ENCODE results near the gene CDK3.
"Not testable (repeated sequence)": the region's sequence is repeated elsewhere in the genome, so short reads cannot be mapped to it uniquely, and the experiment has no call there.

Gene CDK3

DNA sequence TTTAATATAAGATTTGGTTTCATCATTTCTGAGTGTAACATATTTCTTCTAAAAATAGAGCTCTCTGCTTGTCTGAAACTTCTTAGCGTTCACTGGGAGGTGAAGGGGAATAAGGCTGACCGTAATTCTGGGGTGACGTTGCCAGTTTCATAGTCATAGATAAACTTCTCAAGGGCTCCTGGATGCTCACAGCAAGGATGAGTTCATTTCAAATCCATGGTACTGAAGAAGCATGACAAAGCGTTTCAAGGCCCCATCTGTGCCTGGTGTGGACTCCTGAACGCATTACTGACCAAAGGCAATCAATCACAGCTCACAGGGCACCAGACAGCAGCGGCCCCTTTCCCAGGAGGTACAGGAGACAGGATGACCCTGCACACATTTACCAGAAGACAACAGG is 38.5 kb downstream of the CDK3 start:
- DNase-seq (ENCODE audit: low spot score), result no peak

DNA sequence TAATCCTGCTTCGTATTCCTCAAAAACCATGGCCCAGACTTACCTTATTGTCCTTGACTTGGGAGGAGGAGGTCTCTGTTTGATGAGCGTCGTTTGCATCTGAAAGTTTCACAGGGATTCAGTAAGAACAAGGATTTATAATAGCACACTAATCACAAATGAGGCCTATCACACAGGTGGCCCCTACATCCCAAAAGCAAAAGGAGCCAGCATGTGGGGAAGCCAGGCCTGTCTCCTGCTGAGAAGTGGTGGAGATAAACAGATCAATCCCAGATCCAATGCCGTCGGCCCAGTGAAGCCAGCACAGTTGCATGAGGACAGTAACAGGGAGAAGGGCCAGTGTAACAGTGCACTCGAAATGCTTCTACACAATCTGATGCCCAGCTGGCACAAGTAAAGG is 39.7 kb downstream of the CDK3 start:
- no peak for DNase-seq (ENCODE audit: low spot score)

DNA sequence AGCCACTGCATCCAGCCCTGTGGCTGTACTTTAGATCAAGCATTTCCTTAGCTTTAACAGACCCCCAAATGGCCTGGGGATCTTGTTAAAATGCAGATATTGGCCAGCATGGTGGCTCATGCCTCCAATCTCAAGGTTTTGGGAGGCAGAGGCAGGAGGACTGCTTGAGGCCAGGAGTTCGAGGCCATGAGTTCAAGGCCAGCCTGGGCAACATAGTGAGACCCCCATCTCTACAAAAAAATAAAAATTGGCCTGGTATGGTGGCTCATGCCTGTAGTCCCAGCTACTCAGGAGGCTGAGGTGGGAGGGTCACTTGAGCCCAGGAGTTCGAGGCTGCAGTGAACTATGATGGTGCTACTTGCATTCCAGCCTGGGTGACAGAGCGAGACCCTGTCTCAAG is 42.2 kb downstream of the CDK3 start:
- DNase-seq (ENCODE audit: low spot score), result not testable (repeated sequence)

GRCh38 chr17:76044475-76045007 is 43.9 kb downstream of the CDK3 start:
- not testable (repeated sequence) for DNase-seq (ENCODE audit: low spot score)

GRCh38 chr17:76046064-76046463 is 45.4 kb downstream of the CDK3 start:
- no peak for DNase-seq (ENCODE audit: low spot score)

DNA sequence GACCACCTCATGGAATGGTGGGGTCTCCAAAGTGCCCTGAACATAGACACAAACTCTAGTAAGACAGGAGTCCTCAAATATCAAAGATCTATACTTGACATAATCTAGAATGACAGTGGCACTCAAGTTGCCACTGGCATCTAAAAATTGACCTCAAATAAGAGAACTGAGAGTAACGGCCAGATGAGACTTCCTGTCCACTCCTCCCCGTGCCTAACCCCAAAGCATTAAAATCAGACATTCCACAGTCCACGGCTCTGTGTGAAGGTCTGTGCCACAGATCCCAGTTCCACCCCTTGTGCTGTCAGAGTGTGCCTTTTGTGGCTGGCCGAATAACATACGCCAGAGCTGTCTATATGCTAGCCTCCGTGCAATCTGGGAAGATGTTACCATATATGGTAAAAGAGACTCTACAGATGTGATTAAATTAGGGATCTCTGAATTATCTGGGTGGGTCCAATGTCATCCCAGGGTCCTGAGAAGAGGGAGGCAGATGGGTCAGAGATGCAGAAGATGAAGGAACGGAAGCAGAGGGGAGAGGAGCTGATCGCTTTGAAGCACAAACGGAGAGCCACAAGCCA is 47.5 kb downstream of the CDK3 start:
- DNase-seq (ENCODE audit: low spot score), result no peak

GRCh38 chr17:76048711-76049110 is 48.1 kb downstream of the CDK3 start:
- DNase-seq (ENCODE audit: low spot score), result no peak

DNA sequence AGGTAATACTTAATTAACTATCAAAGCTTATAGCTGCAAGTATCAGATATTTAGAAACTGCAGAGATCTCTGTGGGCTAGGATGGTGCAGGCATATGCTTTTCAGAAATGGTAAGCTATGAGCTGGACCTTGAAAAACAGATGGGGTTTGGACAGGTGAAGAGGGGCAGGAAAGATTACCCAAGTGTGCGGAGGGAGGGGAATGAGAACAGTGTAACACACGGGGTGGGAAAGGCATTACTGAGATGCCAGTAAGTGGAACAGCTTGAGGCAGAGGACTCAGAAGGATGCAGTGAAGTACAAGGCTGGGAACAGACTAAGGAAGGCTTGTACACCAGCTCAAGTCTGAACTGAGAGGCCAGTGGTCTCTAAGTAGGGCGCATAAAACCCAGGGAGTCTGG is 48.6 kb downstream of the CDK3 start:
- DNase-seq (ENCODE audit: low spot score), result no peak

- no peak for DNase-seq (ENCODE audit: low spot score)
Observed at GRCh38 chr17:76049836-76050537, 49.3 kb downstream of the CDK3 start.

DNA sequence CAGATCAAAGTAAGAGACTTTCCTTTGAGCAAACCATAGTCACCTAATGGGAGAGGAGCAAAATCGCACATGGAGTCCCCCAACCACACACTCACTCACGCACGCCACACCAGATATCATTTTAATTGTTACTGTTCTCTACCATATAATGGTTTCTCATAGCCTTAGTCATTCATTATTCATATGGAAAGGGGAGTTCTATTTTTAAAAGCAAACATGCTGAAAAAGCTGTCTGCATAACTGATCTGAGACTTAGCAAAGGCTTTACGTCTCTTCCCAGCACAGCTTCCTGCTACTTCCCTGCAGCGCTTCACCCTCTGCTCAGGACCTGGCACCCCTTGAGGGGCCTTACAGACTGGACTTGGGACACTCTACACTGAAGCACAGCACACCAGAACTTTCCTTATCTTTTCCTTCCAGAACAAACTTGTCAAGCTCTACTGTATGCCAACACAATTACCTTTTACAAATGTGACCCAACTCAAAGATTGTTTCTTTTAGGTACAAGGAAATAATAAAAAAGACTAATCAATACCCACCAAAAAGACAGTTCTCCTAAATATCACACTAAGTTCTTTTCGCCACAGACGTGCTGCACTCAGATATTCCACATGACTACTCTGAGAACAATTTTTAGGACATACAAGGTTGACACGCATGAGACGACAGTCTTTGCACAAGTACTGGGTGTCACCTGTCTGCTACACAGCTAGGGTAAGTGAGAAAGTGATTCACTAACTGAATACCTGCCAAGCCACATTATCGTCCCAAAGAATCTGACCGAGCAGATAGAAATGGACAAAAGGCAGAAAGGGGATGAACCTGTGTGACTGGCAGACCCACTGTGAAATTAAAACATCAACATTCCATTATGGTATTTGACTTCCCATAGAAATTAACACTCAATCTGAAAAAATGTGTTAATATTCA is 50.1 kb downstream of the CDK3 start:
- no peak for DNase-seq (ENCODE audit: low spot score)

DNA sequence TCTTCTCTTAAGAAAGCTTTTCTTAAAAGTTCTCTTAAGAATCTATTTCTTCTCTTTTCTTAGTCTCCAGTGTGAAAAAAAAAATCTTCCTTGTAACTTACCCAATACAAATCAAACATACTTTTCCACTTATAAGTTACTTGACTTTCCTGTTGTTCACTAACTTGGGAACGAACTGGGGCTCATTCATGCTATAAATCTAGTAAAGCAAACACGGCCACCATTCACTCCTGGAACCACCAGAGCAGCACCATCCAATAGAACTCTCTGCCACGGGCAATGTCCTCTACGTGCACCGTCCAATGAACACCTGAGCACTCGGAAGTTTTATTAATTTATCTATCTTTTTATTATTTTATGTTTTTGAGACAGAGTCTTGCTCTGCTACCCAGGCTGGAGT is 50.9 kb downstream of the CDK3 start:
- no peak for DNase-seq (ENCODE audit: low spot score)

DNA sequence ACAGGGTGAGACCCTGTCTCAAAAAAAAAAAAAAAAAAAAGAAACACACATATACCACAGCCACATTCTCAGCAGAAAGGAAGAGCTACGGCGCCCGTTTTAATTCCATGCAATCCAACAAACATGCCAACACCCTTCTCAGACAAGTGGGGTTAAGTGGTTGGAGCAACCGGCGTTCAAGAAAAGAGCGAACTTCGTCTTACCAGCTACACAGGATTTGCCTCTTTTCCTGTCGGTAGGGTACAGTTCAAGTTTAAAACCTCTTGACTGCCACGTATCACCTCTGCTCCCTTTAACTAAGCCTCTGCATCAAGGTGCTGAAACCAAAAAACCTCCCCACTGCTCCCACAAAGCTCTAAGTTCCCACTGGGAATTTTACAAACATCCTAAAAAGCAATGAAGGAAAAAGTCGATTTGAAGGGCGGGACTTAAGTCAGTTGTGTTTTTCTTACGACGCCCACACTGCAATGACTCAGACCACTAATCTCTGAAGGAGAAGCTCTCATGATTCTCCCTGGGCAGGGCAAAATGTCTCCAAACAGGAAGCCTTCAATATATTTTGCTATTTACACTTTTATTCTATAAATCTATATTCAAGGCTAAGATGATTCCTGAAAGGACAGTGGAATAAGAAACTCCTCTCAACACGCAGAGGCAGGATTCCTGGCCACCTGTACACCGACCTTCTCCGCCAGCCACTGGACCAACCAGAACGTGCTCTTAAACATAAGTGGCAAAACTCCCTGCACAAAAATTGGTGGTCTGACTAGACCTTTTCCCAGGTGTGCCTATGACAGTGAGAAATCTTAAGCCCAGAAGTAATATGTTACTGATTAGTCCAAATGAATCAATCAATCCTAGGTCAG is 52.8 kb downstream of the CDK3 start:
- DNase-seq (ENCODE audit: low spot score), result peak; percentile 72

DNA sequence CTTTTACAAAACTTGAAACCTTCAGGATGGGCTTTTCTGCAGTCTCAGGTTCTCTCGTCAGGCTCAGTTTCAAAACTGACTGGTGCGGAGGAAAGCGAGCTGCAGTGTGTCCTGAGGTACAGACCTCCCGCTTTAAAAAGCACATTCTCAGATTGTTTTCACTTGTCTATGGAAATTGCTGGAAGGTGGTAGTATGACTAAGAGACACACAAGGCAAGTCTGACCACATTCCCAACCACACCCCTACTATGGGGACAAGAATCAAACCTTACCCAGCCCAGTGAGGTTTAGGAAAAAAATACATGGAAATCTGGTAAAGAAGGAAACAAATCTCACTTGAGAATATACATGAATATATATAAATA is 53.4 kb downstream of the CDK3 start:
- peak; percentile 23 for DNase-seq (ENCODE audit: low spot score)
